Left lung (tissue), 10 donors: ENCODE measurements around the gene FOXD2. TPM values are rescaled to one million over a fixed set of nuclear protein-coding genes. Genes with fewer than 3 reads are reported as not detected.

ENCODE experiments used
- ATAC-seq: fragments of 200-7000 bp; cut with Tn5 transposase; one replicate; pipeline ENCODE4 v1.9.1; 2020; ENCODE audit warnings: moderate library complexity
- DNase-seq, 4 donors: peaks; one replicate each; pipeline ENCODE4 v3.0.0-alpha.2; 2013 to 2020
- H3K27ac ChIP-seq, 2 donors: fragments of 200-600 bp; sonication (generic) in 1 of 2; one replicate each; pipeline versions ENCODE4 v1.5.0 to v1.8.0; 2020 to 2021
- H3K27me3 ChIP-seq, 2 donors: fragments of 200-600 bp; sonication (generic) in 1 of 2; one replicate each; pipeline versions ENCODE4 v1.5.0 to v1.8.0; 2020 to 2021
- H3K36me3 ChIP-seq, 2 donors: fragments of 200-600 bp; sonication (generic) in 1 of 2; one replicate each; pipeline versions ENCODE4 v1.5.0 to v1.8.0; 2020 to 2021
- H3K4me1 ChIP-seq, 2 donors: fragments of 200-600 bp; one replicate each; pipeline ENCODE4 v1.8.0; 2021
- H3K4me3 ChIP-seq, 2 donors: fragments of 200-600 bp; sonication (generic) in 1 of 2; one replicate each; pipeline versions ENCODE4 v1.5.0 to v1.8.0; 2020 to 2021; ENCODE audit warnings: mild to moderate bottlenecking in 1 of 2
- H3K9me3 ChIP-seq, 2 donors: fragments of 200-600 bp; sonication (generic) in 1 of 2; one replicate each; pipeline versions ENCODE4 v1.5.0 to v1.8.0; 2020 to 2021
- CTCF ChIP-seq, 2 donors: fragments of 200-600 bp; sonication (generic) in 1 of 2; IDR thresholded peaks; one replicate each; pipeline versions ENCODE4 v1.5.0 to v1.8.0; 2021; ENCODE audit warnings: antibody characterized with exemption in 2 of 2
- intact Hi-C, 2 donors: fragments of 100-400 bp; cut with DNase I; formaldehyde crosslinking; loops; one replicate each; pipeline versions ENCODE4 v1.11.2 to v1.14.2; 2022
- polyA plus RNA-seq, 6 donors: library from polyadenylated mRNA; unstranded; fragments of 120-200 nt; gene quantifications; one replicate each; pipeline ENCODE4 v1.2.1, GENCODE V29; 2013; ENCODE audit not compliant: insufficient read length in 6 of 6
- total RNA-seq, 2 donors: library from RNA; stranded (reverse); fragmentation: NEBNext Ultra II Directional; extraction: Animal tissue kit (Norgen Biotek cat#: 25700); gene quantifications; one replicate each; pipeline ENCODE4 v1.2.1, GENCODE V29; 2021
- donor health status: DM: no; HTN: yes; CAD: no.
- donor health status: DM: no; HTN: no; CAD: no.

The FOXD2 gene
- total and polyA plus RNA-seq, 8 donors = 0.29 to 0.46 (median 0.35) TPM

GRCh38 chr1:47444562-47445465 lies 7.0 kb downstream of the FOXD2 start:
- H3K4me3 ChIP-seq = peak overlapping the region in 1 of 2 donors; percentile 22

GRCh38 chr1:47445823-47446550 lies 8.1 kb downstream of the FOXD2 start:
- Histone ChIP-seq H3K4me1 (peaks cover 11 to 16% of the 10 kb centered on the region in 2 donors), H3K27ac (no peak overlapping the region), H3K4me3 (no peak overlapping the region), H3K36me3 (no peaks in the 10 kb centered on the region), H3K9me3 (no peaks in the 10 kb centered on the region), H3K27me3 (peaks cover 84 to 100% of the 10 kb centered on the region in 2 donors)
- no peak for TF ChIP-seq CTCF (IDR thresholded peaks at IDR 0.05)
- DNase-seq = no peak
- no peak for ATAC-seq
- intact Hi-C loops = no loop called here

More at GRCh38 chr1:47444562-47445465, 7.0 kb downstream of the FOXD2 start:
- DNase-seq (peak in 2 of 4 donors; percentile 39 to 85), ATAC-seq (peak; percentile 84)
- no peak for TF ChIP-seq CTCF (IDR thresholded peaks at IDR 0.05)
- Histone ChIP-seq H3K9me3 (no peaks in the 10 kb centered on the region), H3K27ac (no peak overlapping the region), H3K27me3 (peaks cover 88 to 100% of the 10 kb centered on the region in 2 donors), H3K4me1 (peaks cover 11 to 16% of the 10 kb centered on the region in 2 donors), H3K36me3 (no peaks in the 10 kb centered on the region)
- intact Hi-C loops = no loop called here

GRCh38 chr1:47448462-47449222 lies 10.8 kb downstream of the FOXD2 start:
- no peak overlapping the region for H3K27ac ChIP-seq
- no peaks in the 10 kb centered on the region for H3K9me3 ChIP-seq
- H3K27me3 ChIP-seq = peaks cover 60 to 96% of the 10 kb centered on the region in 2 donors
- TF ChIP-seq CTCF (IDR thresholded peaks at IDR 0.05) = no peak
- no peak overlapping the region for H3K4me3 ChIP-seq
- ATAC-seq (no peak), DNase-seq (no peak)
- no peaks in the 10 kb centered on the region for H3K36me3 ChIP-seq
- intact Hi-C loops = no loop called here
- peaks cover 11 to 16% of the 10 kb centered on the region in 2 donors for H3K4me1 ChIP-seq

- ATAC-seq = peak; percentile 92
- DNase-seq = peak in 3 of 4 donors; percentile 44 to 85 (median 52)
- Histone ChIP-seq H3K4me3 (no peak overlapping the region), H3K4me1 (peaks cover 1 to 3% of the 10 kb centered on the region in 2 donors), H3K27me3 (peaks cover 47 to 94% of the 10 kb centered on the region in 2 donors), H3K9me3 (no peaks in the 10 kb centered on the region), H3K27ac (no peak overlapping the region), H3K36me3 (no peaks in the 10 kb centered on the region)
- TF ChIP-seq CTCF (IDR thresholded peaks at IDR 0.05) = peak; percentile 22 to 47
- intact Hi-C loops = no loop called here
These were observed 12.1 kb downstream of the FOXD2 start for GRCh38 chr1:47449822-47450552.
